ENCODE results near the gene SLC6A17. TPM values are rescaled to one million over a fixed set of nuclear protein-coding genes. Genes with fewer than 3 reads are reported as not detected.

SLC6A17 gene
- total RNA-seq, 1 experiment from 2014 or later: 0.24 TPM

- TF ChIP-seq, protein P1, sequence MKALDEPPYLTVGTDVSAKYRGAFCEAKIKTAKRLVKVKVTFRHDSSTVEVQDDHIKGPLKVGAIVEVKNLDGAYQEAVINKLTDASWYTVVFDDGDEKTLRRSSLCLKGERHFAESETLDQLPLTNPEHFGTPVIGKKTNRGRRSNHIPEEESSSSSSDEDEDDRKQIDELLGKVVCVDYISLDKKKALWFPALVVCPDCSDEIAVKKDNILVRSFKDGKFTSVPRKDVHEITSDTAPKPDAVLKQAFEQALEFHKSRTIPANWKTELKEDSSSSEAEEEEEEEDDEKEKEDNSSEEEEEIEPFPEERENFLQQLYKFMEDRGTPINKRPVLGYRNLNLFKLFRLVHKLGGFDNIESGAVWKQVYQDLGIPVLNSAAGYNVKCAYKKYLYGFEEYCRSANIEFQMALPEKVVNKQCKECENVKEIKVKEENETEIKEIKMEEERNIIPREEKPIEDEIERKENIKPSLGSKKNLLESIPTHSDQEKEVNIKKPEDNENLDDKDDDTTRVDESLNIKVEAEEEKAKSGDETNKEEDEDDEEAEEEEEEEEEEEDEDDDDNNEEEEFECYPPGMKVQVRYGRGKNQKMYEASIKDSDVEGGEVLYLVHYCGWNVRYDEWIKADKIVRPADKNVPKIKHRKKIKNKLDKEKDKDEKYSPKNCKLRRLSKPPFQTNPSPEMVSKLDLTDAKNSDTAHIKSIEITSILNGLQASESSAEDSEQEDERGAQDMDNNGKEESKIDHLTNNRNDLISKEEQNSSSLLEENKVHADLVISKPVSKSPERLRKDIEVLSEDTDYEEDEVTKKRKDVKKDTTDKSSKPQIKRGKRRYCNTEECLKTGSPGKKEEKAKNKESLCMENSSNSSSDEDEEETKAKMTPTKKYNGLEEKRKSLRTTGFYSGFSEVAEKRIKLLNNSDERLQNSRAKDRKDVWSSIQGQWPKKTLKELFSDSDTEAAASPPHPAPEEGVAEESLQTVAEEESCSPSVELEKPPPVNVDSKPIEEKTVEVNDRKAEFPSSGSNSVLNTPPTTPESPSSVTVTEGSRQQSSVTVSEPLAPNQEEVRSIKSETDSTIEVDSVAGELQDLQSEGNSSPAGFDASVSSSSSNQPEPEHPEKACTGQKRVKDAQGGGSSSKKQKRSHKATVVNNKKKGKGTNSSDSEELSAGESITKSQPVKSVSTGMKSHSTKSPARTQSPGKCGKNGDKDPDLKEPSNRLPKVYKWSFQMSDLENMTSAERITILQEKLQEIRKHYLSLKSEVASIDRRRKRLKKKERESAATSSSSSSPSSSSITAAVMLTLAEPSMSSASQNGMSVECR (CRISPR knock-in tag; IDR thresholded peaks at IDR 0.05; ENCODE audit: borderline replicate concordance): no peak
- TF ChIP-seq CTCF (IDR thresholded peaks at IDR 0.05): no peak
- TF ChIP-seq HMGA2 (CRISPR knock-in tag; IDR thresholded peaks at IDR 0.05): no peak
- TF ChIP-seq ZNF121 (CRISPR knock-in tag; IDR thresholded peaks at IDR 0.05): no peak
- TF ChIP-seq ZNF317 (CRISPR knock-in tag; IDR thresholded peaks at IDR 0.05; ENCODE audit: borderline replicate concordance, low read depth): no peak
- TF ChIP-seq GTF2I (CRISPR knock-in tag; conservative IDR thresholded peaks at IDR 0.05): no peak
- no peak for TF ChIP-seq GRHL2 (CRISPR knock-in tag; IDR thresholded peaks at IDR 0.05; ENCODE audit: insufficient replicate concordance, severe bottlenecking)
- TF ChIP-seq, protein P2, sequence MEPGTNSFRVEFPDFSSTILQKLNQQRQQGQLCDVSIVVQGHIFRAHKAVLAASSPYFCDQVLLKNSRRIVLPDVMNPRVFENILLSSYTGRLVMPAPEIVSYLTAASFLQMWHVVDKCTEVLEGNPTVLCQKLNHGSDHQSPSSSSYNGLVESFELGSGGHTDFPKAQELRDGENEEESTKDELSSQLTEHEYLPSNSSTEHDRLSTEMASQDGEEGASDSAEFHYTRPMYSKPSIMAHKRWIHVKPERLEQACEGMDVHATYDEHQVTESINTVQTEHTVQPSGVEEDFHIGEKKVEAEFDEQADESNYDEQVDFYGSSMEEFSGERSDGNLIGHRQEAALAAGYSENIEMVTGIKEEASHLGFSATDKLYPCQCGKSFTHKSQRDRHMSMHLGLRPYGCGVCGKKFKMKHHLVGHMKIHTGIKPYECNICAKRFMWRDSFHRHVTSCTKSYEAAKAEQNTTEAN (CRISPR knock-in tag; IDR thresholded peaks at IDR 0.05): no peak
- TF ChIP-seq ZNF671 (CRISPR knock-in tag; IDR thresholded peaks at IDR 0.05): no peak
- TF ChIP-seq MXD4 (CRISPR knock-in tag; IDR thresholded peaks at IDR 0.05; ENCODE audit: borderline replicate concordance): no peak
- no peak for TF ChIP-seq ZNF232 (CRISPR knock-in tag; IDR thresholded peaks at IDR 0.05)
Measured at GRCh38 chr1:110243574-110243973, 93.3 kb downstream of the SLC6A17 start (continued).

GRCh38 chr1:110245876-110246620 lies 95.8 kb downstream of the SLC6A17 start:
- no peak for DNase-seq (ENCODE audit: low spot score)
- Mint-ChIP-seq H3K27me3 (ENCODE audit: low read depth) (peaks cover 16% of the 10 kb centered on the region; the same call in 1 of the 2 replicates), H3K36me3 (no peaks in the 10 kb centered on the region), H3K4me1 (peaks cover 29% of the 10 kb centered on the region), H3K27ac (no peak overlapping the region), H3K9me3 (peaks cover under 1% of the 10 kb centered on the region; the same call in 1 of the 2 replicates), H3K4me3 (no peak overlapping the region)
- ChIA-PET CTCF (interaction anchor here (0.7 to 6.4 kb wide), 5 partner anchors 39 to 134 kb away, joined by 3 to 31 read pairs (median 3); partner anchors contain the start of gene UBL4B), POLR2A (interaction anchor here (1.1 to 1.8 kb wide), 3 partner anchors 9 to 67 kb away, joined by 4 to 5 read pairs (median 5); no protein-coding TSS in a partner anchor)
- no peak for ATAC-seq
- TF ChIP-seq CREM (CRISPR knock-in tag; IDR thresholded peaks at IDR 0.05) (no peak), ZNF396 (CRISPR knock-in tag; IDR thresholded peaks at IDR 0.05; ENCODE audit: borderline replicate concordance) (no peak), ZNF263 (CRISPR knock-in tag; IDR thresholded peaks at IDR 0.05; ENCODE audit: low read depth) (no peak), CBFB (CRISPR knock-in tag; IDR thresholded peaks at IDR 0.05; ENCODE audit: low read depth) (no peak), ESRRA (CRISPR knock-in tag; IDR thresholded peaks at IDR 0.05; ENCODE audit: borderline replicate concordance) (no peak), SMAD4 (CRISPR knock-in tag; IDR thresholded peaks at IDR 0.05) (no peak), CTCF (IDR thresholded peaks at IDR 0.05) (no peak), ELF4 (CRISPR knock-in tag; IDR thresholded peaks at IDR 0.05; ENCODE audit: low read depth) (no peak)
- TF ChIP-seq, protein P3, sequence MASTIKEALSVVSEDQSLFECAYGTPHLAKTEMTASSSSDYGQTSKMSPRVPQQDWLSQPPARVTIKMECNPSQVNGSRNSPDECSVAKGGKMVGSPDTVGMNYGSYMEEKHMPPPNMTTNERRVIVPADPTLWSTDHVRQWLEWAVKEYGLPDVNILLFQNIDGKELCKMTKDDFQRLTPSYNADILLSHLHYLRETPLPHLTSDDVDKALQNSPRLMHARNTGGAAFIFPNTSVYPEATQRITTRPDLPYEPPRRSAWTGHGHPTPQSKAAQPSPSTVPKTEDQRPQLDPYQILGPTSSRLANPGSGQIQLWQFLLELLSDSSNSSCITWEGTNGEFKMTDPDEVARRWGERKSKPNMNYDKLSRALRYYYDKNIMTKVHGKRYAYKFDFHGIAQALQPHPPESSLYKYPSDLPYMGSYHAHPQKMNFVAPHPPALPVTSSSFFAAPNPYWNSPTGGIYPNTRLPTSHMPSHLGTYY (CRISPR knock-in tag; IDR thresholded peaks at IDR 0.05): no peak
- TF ChIP-seq, protein P4, sequence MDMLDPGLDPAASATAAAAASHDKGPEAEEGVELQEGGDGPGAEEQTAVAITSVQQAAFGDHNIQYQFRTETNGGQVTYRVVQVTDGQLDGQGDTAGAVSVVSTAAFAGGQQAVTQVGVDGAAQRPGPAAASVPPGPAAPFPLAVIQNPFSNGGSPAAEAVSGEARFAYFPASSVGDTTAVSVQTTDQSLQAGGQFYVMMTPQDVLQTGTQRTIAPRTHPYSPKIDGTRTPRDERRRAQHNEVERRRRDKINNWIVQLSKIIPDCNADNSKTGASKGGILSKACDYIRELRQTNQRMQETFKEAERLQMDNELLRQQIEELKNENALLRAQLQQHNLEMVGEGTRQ (CRISPR knock-in tag; IDR thresholded peaks at IDR 0.05): no peak
- TF ChIP-seq, protein P5, sequence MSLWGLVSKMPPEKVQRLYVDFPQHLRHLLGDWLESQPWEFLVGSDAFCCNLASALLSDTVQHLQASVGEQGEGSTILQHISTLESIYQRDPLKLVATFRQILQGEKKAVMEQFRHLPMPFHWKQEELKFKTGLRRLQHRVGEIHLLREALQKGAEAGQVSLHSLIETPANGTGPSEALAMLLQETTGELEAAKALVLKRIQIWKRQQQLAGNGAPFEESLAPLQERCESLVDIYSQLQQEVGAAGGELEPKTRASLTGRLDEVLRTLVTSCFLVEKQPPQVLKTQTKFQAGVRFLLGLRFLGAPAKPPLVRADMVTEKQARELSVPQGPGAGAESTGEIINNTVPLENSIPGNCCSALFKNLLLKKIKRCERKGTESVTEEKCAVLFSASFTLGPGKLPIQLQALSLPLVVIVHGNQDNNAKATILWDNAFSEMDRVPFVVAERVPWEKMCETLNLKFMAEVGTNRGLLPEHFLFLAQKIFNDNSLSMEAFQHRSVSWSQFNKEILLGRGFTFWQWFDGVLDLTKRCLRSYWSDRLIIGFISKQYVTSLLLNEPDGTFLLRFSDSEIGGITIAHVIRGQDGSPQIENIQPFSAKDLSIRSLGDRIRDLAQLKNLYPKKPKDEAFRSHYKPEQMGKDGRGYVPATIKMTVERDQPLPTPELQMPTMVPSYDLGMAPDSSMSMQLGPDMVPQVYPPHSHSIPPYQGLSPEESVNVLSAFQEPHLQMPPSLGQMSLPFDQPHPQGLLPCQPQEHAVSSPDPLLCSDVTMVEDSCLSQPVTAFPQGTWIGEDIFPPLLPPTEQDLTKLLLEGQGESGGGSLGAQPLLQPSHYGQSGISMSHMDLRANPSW (CRISPR knock-in tag; conservative IDR thresholded peaks at IDR 0.05; ENCODE audit: low read depth): no peak
